ENCODE results near the gene GINM1.

The GINM1 gene, protein sequence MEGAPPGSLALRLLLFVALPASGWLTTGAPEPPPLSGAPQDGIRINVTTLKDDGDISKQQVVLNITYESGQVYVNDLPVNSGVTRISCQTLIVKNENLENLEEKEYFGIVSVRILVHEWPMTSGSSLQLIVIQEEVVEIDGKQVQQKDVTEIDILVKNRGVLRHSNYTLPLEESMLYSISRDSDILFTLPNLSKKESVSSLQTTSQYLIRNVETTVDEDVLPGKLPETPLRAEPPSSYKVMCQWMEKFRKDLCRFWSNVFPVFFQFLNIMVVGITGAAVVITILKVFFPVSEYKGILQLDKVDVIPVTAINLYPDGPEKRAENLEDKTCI

GRCh38 chr6:149565527-149566409 is at the start of gene GINM1:
Gene GINM1 (plus strand): TSS chr6:149566375. CDS start chr6:149566415, 40 bp downstream.
- DNase-seq (ENCODE audit: low spot score) = peak; percentile 90

DNA sequence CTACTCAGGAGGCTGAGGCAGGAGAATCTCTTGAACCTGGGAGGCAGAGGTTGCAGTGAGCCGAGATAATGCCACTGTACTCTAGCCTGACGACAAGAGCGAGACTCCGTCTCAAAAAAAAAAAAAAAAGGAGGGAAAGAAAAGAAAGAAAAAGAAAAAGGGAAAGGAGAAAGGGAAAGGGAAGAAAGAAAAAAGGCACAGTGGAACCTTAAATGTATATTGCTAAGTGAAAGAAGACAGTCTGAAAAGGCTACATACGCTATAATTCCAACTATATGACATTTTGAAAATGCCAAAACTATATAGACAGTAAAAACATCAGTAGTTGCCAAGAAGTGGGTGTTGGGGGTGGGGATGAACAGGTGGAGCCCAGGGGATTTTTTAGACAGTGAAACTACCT is 36.5 kb upstream of the GINM1 start:
- no peak for DNase-seq (ENCODE audit: low spot score)

GRCh38 chr6:149534742-149535141 is 31.4 kb upstream of the GINM1 start:
- no peak for DNase-seq (ENCODE audit: low spot score)

DNA sequence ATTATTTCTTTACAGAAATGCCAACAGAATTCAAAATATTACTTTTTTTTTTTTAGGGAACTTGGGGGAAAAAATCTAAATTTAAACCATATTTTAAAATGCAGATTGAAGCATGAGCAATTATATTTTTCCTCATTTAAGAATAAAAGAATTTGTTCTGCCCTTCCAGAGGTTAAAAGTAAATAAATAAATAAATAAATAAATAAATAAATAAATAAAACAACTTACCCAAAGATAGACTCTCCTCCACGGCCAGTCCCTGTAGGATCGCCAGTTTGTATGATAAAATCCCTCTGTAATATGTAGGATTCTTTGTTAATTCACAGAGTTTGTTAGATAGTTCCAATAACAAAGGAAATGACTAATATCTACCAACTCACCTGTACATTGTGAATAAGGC is 25.0 kb upstream of the GINM1 start:
- DNase-seq (ENCODE audit: low spot score) = no peak

DNA sequence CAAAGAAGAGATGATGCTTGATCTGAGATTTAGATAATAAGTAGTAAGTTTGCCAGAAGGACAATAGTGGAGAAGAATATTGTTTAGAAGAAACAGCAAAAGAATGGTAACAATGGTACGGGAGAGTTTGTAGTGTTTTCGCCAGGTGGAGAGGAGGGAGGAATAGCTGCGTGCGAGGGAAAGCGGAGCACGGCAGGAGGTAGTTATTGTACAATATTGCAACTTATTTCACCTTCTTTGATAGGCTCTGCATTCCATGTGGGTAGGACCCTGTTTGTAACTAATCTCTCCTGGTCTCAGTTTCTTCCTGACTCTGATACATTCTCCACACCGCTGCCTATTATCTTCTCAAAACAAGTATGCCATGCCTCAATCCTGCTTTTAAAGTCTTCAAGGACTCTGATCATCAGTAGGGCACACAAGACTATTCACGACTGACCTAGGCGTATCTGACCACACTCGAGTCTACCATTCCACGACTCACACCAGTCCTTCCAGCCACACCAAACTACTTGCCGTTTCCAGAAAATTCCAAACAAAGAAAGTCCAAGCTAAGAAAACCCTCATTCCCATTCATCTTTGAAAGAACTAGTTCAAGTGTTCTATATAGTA is 21.4 kb upstream of the GINM1 start:
- DNase-seq (ENCODE audit: low spot score) = no peak

GRCh38 chr6:149545258-149545753 is 20.9 kb upstream of the GINM1 start:
- peak; percentile 86 for DNase-seq (ENCODE audit: low spot score)

GRCh38 chr6:149545754-149546471 is 20.3 kb upstream of the GINM1 start, which contains the start of gene PPIL4:
Gene PPIL4 (minus strand): TSS chr6:149546043. CDS start chr6:149546005, 38 bp downstream.
- peak; percentile 94 for DNase-seq (ENCODE audit: low spot score)

GRCh38 chr6:149551920-149552319 is 14.3 kb upstream of the GINM1 start:
- no peak for DNase-seq (ENCODE audit: low spot score)

GRCh38 chr6:149558029-149558428 is 8.1 kb upstream of the GINM1 start:
- no peak for DNase-seq (ENCODE audit: low spot score)

DNA sequence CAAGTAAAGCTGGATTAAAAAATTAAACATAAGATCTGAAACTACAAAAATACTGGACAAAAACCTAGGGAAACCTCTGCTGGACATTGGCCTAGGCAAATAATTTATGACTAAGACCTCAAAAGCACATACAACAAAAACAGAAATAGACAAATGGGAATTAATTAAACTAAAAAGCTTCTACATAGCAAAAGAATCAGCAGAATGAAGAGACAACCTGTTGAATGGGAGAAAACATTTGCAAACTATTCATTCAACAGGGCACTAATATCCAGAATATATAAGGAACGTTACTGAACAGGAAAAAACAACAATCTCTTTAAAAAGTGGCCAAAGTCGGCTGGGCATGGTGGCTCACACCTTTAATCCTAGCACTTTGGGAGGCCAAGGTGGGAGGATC is 6.8 kb upstream of the GINM1 start:
- no peak for DNase-seq (ENCODE audit: low spot score)

- DNase-seq (ENCODE audit: low spot score) = peak; percentile 56
Observed at GRCh38 chr6:149560736-149561135, 5.4 kb upstream of the GINM1 start.

- DNase-seq (ENCODE audit: low spot score) = peak; percentile 45
Observed at GRCh38 chr6:149563203-149563927, 2.8 kb upstream of the GINM1 start.

GRCh38 chr6:149563928-149564325 is 2.2 kb upstream of the GINM1 start:
- DNase-seq (ENCODE audit: low spot score) = no peak

DNA sequence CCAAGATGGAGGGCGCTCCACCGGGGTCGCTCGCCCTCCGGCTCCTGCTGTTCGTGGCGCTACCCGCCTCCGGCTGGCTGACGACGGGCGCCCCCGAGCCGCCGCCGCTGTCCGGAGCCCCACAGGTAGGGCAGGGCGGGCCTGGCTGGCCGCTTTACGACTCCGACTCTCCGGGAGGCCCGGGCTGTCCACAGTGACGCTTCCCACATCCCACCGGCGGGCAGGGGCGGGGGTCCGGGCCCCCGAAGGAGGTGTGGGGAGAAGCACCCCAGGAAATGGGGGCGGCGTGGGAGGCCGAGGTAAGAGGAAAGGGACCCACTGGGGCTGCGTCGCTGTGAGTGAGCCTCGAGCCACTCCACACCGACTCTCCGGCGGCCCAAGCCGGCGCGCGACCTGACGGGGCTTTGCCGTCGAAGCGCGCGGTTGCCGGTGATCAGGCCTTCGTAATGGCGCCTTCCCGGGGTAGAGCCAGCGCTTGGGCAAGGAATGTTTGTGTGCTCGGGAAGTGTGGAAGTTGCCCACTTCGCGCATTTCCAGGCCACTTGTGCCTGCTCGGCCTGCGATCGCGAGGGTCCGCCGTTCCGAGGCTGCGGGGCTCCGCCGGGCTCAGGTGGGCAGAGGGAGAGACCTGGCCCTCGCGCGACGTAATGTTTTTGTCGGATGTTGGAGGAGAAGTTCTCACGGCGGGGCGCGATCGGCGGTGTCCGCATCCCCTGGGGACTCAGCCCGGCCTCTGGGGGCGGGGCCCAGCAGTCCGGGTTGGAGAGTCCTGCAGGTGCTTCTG is 427 bp downstream of the GINM1 start:
- peak; percentile 53 for DNase-seq (ENCODE audit: low spot score)

GRCh38 chr6:149567194-149567586 is 1.0 kb downstream of the GINM1 start:
- DNase-seq (ENCODE audit: low spot score) = no peak

DNA sequence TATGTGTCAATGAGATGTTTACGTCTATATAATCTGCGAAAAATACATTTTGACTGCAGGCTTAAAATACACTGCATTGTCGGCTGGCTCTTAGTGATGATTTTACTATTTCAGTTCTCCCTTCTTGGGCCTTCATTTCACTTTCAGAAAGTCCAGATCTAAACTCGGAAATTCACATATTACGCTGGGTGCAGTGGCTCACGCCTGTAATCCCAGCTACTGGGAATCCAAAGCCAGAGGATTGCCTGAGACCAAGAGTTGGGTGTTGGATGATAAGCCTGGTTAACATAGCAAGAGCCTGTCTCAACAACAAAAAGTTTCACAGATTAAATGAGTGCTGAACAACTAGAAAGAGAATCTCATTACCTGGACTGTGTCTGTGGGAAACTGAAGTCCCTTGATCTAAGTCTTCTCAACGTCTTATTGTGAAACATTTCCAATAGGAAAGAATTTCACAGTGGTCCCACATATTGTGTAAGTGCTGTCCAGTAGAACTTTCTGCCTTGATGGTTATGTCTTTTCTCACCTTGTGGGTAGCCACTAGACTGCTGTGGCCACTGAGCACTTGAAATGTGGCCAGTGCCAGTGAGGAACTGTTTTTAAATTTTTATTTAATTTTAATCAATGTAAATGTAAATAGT is 1.9 kb downstream of the GINM1 start:
- no peak for DNase-seq (ENCODE audit: low spot score)

- DNase-seq (ENCODE audit: low spot score) = no peak
Observed at GRCh38 chr6:149580880-149581279, 14.7 kb downstream of the GINM1 start.

GRCh38 chr6:149581349-149581748 is 15.2 kb downstream of the GINM1 start:
- no peak for DNase-seq (ENCODE audit: low spot score)

DNA sequence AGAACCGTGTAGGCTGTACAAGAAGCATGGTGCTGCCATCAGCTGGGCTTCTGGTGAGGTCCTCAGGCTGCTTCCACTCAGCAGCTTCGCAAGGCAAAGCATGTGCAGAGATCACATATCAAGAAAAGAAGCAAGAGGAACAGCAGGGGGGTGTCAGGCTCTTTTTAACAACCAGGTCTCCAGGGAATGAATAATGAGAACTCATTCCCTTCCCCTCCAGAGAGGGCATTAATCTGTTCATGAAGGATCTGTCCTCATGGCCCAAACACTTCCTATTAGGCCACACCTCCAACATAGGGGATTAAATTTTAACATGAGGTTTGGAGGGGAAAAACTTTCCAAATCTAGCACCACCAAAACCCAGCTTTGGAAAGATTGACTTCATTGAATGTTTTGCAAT is 20.0 kb downstream of the GINM1 start:
- no peak for DNase-seq (ENCODE audit: low spot score)

- DNase-seq (ENCODE audit: low spot score) = no peak
Observed at GRCh38 chr6:149592983-149593382, 26.8 kb downstream of the GINM1 start.

Measured in RKO (cell line).